Measurements from ENCODE around the gene ZMIZ1.

ZMIZ1 gene

GRCh38 chr10:79170993-79171392 lies 102.2 kb downstream of the ZMIZ1 start:
- DNase-seq (ENCODE audit: low read depth in 2 of 2), result no peak

GRCh38 chr10:79171504-79171903 lies 102.7 kb downstream of the ZMIZ1 start:
- DNase-seq (ENCODE audit: low read depth in 2 of 2), result no peak

- no peak for DNase-seq (ENCODE audit: low read depth in 2 of 2)
Measured at GRCh38 chr10:79172881-79173280, 104.1 kb downstream of the ZMIZ1 start.

- DNase-seq (ENCODE audit: low read depth in 2 of 2), result no peak
Measured at GRCh38 chr10:79173582-79174262, 105.0 kb downstream of the ZMIZ1 start.

- DNase-seq (ENCODE audit: low read depth in 2 of 2), result no peak
Measured at GRCh38 chr10:79176052-79176501, 107.3 kb downstream of the ZMIZ1 start.

- DNase-seq (ENCODE audit: low read depth in 2 of 2), result no peak
Measured at GRCh38 chr10:79176949-79177602, 108.3 kb downstream of the ZMIZ1 start.

GRCh38 chr10:79178070-79178576 lies 109.4 kb downstream of the ZMIZ1 start:
- DNase-seq (ENCODE audit: low read depth in 2 of 2), result no peak

- DNase-seq (ENCODE audit: low read depth in 2 of 2), result no peak
Measured at GRCh38 chr10:79178614-79179163, 109.9 kb downstream of the ZMIZ1 start.

GRCh38 chr10:79179164-79179956 lies 110.6 kb downstream of the ZMIZ1 start:
- DNase-seq (ENCODE audit: low read depth in 2 of 2), result no peak

- no peak for DNase-seq (ENCODE audit: low read depth in 2 of 2)
Measured at GRCh38 chr10:79179957-79180309, 111.2 kb downstream of the ZMIZ1 start.

- DNase-seq (ENCODE audit: low read depth in 2 of 2), result no peak
Measured at GRCh38 chr10:79180414-79181221, 111.9 kb downstream of the ZMIZ1 start.

GRCh38 chr10:79181227-79181626 lies 112.5 kb downstream of the ZMIZ1 start:
- DNase-seq (ENCODE audit: low read depth in 2 of 2), result no peak

GRCh38 chr10:79181698-79182521 lies 113.1 kb downstream of the ZMIZ1 start:
- no peak for DNase-seq (ENCODE audit: low read depth in 2 of 2)

- DNase-seq (ENCODE audit: low read depth in 2 of 2), result no peak
Measured at GRCh38 chr10:79182781-79183467, 114.2 kb downstream of the ZMIZ1 start.

GRCh38 chr10:79183468-79183865 lies 114.7 kb downstream of the ZMIZ1 start:
- no peak for DNase-seq (ENCODE audit: low read depth in 2 of 2)

- no peak for DNase-seq (ENCODE audit: low read depth in 2 of 2)
Measured at GRCh38 chr10:79184145-79184625, 115.4 kb downstream of the ZMIZ1 start.

GRCh38 chr10:79184657-79185056 lies 115.9 kb downstream of the ZMIZ1 start:
- no peak for DNase-seq (ENCODE audit: low read depth in 2 of 2)

- DNase-seq (ENCODE audit: low read depth in 2 of 2), result no peak
Measured at GRCh38 chr10:79185067-79185774, 116.5 kb downstream of the ZMIZ1 start.

- no peak for DNase-seq (ENCODE audit: low read depth in 2 of 2)
Measured at GRCh38 chr10:79185796-79186374, 117.1 kb downstream of the ZMIZ1 start.

All from stimulated activated CD8-positive, alpha-beta memory T cell treated with anti-CD3 and anti-CD28 coated beads, Interleukin-2, amount 100 ng/mL, for 1 hour (primary cell).